HG03103 (cell line): ENCODE measurements around the gene RGS7.
"Not testable (repeated sequence)": the region's sequence is repeated elsewhere in the genome, so short reads cannot be mapped to it uniquely, and the experiment has no call there.

Experiments
- ATAC-seq: cut with Tn5 transposase; IDR thresholded peaks from one replicate; pipeline ENCODE4 v1.9.1; 2021; ENCODE audit warnings: low read depth; ENCODE audit not compliant: unreplicated experiment

Gene RGS7

GRCh38 chr1:241219449-241219848 is 137.6 kb downstream of the RGS7 start:
- no peak for ATAC-seq

GRCh38 chr1:241217516-241217915 is 139.5 kb downstream of the RGS7 start:
- no peak for ATAC-seq

GRCh38 chr1:241215683-241216082 is 141.3 kb downstream of the RGS7 start:
- ATAC-seq, result no peak

- ATAC-seq, result no peak
Measured at GRCh38 chr1:241215203-241215602, 141.8 kb downstream of the RGS7 start.

- no peak for ATAC-seq
Measured at GRCh38 chr1:241213139-241213538, 143.9 kb downstream of the RGS7 start.

- no peak for ATAC-seq
Measured at GRCh38 chr1:241212628-241213027, 144.4 kb downstream of the RGS7 start.

GRCh38 chr1:241208910-241209379 is 148.1 kb downstream of the RGS7 start:
- ATAC-seq, result no peak

- no peak for ATAC-seq
Measured at GRCh38 chr1:241203817-241204216, 153.2 kb downstream of the RGS7 start.

- no peak for ATAC-seq
Measured at GRCh38 chr1:241202401-241202800, 154.6 kb downstream of the RGS7 start.

- ATAC-seq, result no peak
Measured at GRCh38 chr1:241186716-241187115, 170.3 kb downstream of the RGS7 start.

GRCh38 chr1:241181971-241182370 is 175.0 kb downstream of the RGS7 start:
- ATAC-seq, result no peak

- ATAC-seq, result no peak
Measured at GRCh38 chr1:241181471-241181870, 175.5 kb downstream of the RGS7 start.

- no peak for ATAC-seq
Measured at GRCh38 chr1:241180569-241180968, 176.4 kb downstream of the RGS7 start.

GRCh38 chr1:241177660-241178059 is 179.3 kb downstream of the RGS7 start:
- ATAC-seq, result no peak

- no peak for ATAC-seq
Measured at GRCh38 chr1:241172486-241172885, 184.5 kb downstream of the RGS7 start.

GRCh38 chr1:241171991-241172390 is 185.0 kb downstream of the RGS7 start:
- ATAC-seq, result no peak

- ATAC-seq, result no peak
Measured at GRCh38 chr1:241167121-241167630, 189.8 kb downstream of the RGS7 start.

- no peak for ATAC-seq
Measured at GRCh38 chr1:241166625-241167024, 190.4 kb downstream of the RGS7 start.

GRCh38 chr1:241165256-241165655 is 191.7 kb downstream of the RGS7 start:
- ATAC-seq, result not testable (repeated sequence)

GRCh38 chr1:241163363-241163762 is 193.6 kb downstream of the RGS7 start:
- no peak for ATAC-seq

GRCh38 chr1:241161188-241161689 is 195.8 kb downstream of the RGS7 start:
- ATAC-seq, result no peak

GRCh38 chr1:241157435-241157834 is 199.6 kb downstream of the RGS7 start:
- no peak for ATAC-seq
